GM18867 (cell line): Measurements from ENCODE around the gene MIER2.

ENCODE experiments used
- ATAC-seq: cut with Tn5 transposase; IDR thresholded peaks from one replicate; pipeline ENCODE4 v1.9.1; 2021; ENCODE audit warnings: mild to moderate bottlenecking, moderate library complexity; ENCODE audit not compliant: unreplicated experiment

The MIER2 gene

GRCh38 chr19:378706-379105 lies 34.1 kb upstream of the MIER2 start:
- no peak for ATAC-seq

- ATAC-seq: no peak
Measured at GRCh38 chr19:377801-378581, 33.4 kb upstream of the MIER2 start.

GRCh38 chr19:376111-376470 lies 31.5 kb upstream of the MIER2 start:
- ATAC-seq: no peak

DNA sequence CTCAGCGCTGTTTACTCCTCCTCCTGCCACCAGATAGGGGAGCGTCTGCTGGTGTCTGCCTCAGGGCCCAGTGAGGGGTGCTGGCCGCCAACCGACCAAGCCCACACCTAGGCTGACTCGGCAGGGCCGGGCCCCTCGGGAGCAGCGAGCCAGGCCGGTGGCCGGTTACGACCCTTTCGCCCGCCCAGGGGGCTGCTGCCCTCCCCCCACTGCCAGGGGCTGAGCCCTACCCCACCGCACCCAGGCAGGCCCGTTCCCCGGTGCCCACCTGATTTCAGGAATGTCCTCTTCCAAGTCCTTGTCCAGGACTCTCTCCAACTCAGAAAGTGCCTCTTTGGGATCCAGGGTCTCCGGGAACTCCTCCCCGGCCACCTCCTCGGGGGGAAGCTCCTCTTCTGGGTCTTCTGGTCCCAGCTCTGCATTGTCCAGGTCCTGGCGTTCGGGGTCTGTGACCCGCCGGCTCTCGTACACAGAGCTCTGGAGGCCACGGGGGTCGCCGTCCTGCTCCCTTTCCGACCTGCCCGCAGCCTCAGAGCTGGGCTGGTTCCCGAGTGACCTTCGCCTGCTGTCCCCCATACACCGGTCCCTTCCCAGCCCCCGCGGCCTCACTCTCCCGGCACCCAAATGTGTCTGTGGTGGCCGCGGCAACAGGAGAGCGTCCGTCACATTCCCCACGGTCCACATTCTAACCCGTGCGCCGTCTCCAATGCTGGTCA lies 31.0 kb upstream of the MIER2 start:
- no peak for ATAC-seq

DNA sequence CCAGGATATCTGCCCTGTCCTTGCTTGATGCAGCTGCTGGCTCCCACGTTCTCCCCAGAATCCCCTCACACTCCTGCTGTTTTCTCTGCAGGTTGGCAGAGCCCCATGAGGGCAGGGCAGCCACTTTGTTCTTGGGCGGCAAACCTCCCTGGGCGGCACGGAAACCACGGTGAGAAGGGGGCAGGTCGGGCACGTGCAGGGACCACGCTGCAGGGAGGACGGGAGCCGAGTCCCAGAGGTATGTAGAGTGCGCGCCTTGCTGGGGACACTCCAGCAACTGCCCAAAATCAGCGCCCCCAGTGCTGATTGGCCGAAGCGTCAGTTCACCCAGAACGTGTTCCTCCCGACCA lies 30.3 kb upstream of the MIER2 start:
- no peak for ATAC-seq

DNA sequence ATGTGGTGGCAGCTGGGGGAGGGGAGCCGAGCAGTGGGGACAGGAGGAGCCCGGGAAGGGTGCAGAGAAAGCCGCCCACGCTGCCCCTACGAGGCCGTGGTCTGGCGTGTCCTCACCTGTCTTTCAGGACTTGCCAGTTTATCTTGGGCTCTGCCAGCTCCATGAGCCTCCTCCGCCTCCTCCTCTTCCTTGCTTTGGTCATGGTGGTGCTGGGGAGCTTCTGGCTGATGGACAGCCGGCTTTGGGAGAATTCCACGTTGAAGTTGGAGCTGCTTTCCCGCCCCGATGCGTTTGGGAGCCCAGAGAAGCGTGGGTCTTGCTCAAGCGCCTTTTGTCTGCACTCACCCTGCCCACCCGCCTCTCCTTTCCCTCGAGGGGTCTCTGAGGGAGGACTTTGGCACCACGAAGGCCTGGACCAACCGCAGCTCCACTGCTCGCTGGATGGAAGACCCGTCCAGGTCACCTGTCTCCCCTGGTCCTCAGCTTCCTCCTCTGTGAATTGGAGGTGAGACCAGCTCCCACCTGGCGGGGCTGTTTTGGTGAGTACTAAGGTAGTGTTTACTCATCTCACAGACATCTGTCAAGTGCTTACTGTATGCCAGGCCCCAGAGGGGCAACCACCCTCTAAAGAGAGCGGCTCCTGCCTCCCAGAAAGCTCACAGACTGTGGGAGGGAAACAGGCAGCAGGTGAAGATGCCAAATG lies 29.7 kb upstream of the MIER2 start:
- no peak for ATAC-seq

DNA sequence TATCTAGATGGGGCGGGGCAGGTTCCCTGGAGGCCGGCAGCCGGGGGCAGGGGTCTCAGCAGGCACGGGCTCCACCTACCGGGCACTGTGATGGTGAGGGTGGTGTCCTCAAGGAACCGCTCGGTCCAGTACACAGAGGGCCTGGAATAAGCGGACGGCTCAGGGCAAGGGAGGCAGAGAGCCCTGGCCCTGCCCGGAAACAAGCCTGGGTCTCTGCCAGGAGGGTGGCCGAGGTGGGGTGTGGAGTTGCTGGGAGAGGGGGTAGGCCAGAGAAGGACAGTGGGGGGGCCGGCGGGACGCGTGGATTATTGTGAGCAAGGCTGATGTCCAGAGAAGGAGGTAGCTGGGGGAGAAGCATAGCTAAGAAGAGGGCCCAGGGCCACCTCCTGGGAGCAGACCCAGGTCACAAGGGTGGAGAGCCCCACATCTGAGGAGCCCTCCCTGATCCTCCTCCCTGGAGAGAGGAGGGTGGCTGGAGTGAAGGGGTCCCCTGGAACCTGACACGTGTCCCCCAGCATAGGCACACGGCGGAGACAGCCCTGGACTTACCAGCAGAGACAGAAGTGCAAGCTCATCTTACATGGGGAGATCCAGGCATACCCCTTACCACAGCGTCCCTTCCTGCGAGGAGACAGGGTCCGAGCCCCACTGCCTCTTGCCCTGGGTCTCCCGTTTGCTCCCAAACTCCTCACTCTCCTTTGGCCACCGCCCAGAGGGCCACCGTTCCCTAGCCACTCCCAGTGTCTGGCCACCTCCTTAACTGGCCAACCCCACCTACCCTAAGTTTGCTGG lies 29.0 kb upstream of the MIER2 start:
- no peak for ATAC-seq

- ATAC-seq: no peak
Measured at GRCh38 chr19:372306-372890, 27.8 kb upstream of the MIER2 start.

- ATAC-seq: no peak
Measured at GRCh38 chr19:371501-372168, 27.0 kb upstream of the MIER2 start.

DNA sequence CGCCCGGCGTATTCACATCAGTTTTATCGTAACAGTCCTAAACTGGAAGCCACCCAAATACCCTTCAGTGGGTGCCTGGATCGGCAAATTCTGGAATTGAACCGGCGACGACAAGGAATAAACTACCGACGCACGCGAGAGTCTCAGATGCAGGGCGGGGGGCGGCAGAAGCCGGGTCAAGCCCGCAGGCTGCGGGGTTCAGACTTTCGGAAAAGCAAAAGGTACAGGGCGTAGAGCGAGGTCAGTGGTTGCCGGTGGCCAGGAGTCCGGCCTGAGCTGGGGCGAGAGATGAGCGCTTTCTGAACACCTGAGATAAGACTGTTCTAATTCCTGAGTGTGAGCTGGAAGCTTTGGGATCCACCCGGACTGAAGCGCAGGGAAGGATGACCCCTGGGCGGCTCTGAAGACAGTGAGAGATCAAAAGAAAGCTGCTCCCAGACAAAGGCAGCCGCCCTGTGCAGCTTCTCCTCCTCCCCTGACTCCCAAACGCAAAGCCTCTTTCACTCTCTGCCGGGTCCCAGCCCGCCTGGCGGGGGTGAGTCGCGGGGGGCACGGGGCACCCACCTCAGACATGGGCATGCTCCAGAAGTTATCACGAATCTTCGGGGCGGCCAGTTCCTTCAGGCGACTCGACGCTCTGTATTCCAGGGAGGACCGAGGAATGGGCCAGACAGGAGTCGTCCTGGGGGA lies 26.2 kb upstream of the MIER2 start:
- no peak for ATAC-seq

DNA sequence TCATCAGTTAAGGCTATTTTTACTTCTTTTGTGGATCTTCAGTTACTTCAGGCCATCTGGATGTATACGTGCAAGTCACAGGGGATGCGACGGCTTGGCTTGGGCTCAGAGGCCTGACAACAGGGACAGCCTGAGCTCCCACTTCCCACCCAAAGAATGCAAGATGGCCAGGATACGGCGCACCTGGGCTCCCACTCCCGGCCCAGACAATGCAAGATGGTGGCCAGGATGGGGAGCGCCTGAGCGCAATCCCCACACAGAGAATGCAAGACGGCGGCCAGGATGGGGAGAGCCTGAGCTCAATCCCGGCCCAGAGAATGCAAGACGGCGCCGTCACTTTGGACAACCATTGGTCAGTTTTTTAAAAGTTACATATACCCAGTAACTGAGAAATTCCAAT lies 25.3 kb upstream of the MIER2 start:
- ATAC-seq: no peak

GRCh38 chr19:369256-369655 lies 24.7 kb upstream of the MIER2 start:
- ATAC-seq: no peak

DNA sequence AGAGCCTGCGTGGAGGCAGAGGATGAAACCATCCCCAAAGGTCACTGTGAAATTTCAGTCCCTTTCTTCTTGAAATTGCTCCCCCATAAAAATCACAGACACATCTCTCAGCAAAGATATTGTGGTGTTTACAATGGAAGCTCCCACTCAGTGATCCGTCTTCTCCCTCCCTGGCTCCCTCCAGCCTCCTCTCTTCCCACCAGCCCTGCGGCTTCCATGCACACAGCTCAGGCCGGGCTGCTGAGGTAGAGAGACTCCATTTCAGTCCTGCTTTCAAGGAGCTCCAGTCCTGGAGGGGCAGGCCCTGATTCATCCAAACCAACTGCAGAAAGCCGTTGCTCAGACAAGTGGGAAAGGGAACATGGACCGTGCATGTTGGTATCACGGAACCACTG lies 24.0 kb upstream of the MIER2 start:
- ATAC-seq: no peak

- no peak for ATAC-seq
Measured at GRCh38 chr19:367963-368629, 23.5 kb upstream of the MIER2 start.

GRCh38 chr19:367561-367960 lies 23.0 kb upstream of the MIER2 start:
- ATAC-seq: no peak

- no peak for ATAC-seq
Measured at GRCh38 chr19:366951-367350, 22.4 kb upstream of the MIER2 start.

- no peak for ATAC-seq
Measured at GRCh38 chr19:366205-366783, 21.7 kb upstream of the MIER2 start.

GRCh38 chr19:364496-365287 lies 20.1 kb upstream of the MIER2 start:
- no peak for ATAC-seq
